Stomach smooth muscle (tissue), 2 donors: Measurements from ENCODE around the gene ITPKC.
"Not testable (repeated sequence)": the region's sequence is repeated elsewhere in the genome, so short reads cannot be mapped to it uniquely, and the experiment has no call there.

Experiments
- H3K27ac ChIP-seq: one replicate; pipeline ENCODE4 v1.7.0; 2013; ENCODE audit warnings: mild to moderate bottlenecking, low read length, inconsistent platforms
- H3K27me3 ChIP-seq, 2 donors: one replicate each; pipeline ENCODE4 v1.7.0; 2013; ENCODE audit warnings: low read length in 2 of 2; ENCODE audit not compliant: insufficient read depth in 2 of 2, control insufficient read depth in 1 of 2
- H3K36me3 ChIP-seq, 2 donors: one replicate each; pipeline ENCODE4 v1.7.0; 2013; ENCODE audit warnings: low read length in 2 of 2; ENCODE audit not compliant: control insufficient read depth in 2 of 2, insufficient read depth in 2 of 2
- H3K4me1 ChIP-seq: one replicate; pipeline ENCODE4 v1.7.0; 2013; ENCODE audit warnings: low read length; ENCODE audit not compliant: control insufficient read depth, insufficient read depth
- H3K4me3 ChIP-seq, 2 donors: one replicate each; pipeline ENCODE4 v1.7.0; 2013; ENCODE audit warnings: low read length in 2 of 2
- H3K9ac ChIP-seq, 2 donors: one replicate each; pipeline ENCODE4 v1.7.0; 2013; ENCODE audit warnings: low read length in 2 of 2, mild to moderate bottlenecking in 1 of 2
- H3K9me3 ChIP-seq, 2 donors: one replicate each; pipeline ENCODE4 v1.7.0; 2013; ENCODE audit warnings: low read length in 2 of 2; ENCODE audit not compliant: control insufficient read depth in 2 of 2
- donor health status: healthy.
- donor health status: Pancreatic carcinoma.

Gene ITPKC

DNA sequence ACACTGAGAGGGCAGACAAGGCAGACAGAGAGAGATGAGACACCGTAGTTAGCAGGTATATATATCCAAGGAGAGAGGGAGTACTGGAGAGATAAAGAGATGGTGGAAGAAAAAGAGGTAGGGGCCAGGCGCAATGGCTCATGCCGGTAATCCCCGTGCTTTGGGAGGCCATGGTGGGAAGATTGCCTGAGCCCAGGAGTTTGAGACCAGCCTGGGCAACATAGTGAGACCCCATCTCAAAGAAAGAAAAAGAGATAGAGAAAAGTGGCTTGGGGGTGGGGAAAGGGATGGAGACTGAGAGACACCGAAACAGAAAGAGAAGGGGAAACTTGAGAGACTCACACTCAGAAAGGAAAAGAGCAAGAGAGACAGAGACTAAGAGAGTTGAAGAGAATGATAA lies 63.7 kb downstream of the ITPKC start:
- peaks cover 0 to 3% of the 10 kb centered on the region in 2 donors for H3K36me3 ChIP-seq
- no peaks in the 10 kb centered on the region for H3K9me3 ChIP-seq
- H3K4me3 ChIP-seq: no peak overlapping the region
- no peak overlapping the region for H3K9ac ChIP-seq
- H3K27me3 ChIP-seq: no peaks in the 10 kb centered on the region
- peaks cover 15% of the 10 kb centered on the region for H3K4me1 ChIP-seq
- H3K27ac ChIP-seq: no peak overlapping the region

DNA sequence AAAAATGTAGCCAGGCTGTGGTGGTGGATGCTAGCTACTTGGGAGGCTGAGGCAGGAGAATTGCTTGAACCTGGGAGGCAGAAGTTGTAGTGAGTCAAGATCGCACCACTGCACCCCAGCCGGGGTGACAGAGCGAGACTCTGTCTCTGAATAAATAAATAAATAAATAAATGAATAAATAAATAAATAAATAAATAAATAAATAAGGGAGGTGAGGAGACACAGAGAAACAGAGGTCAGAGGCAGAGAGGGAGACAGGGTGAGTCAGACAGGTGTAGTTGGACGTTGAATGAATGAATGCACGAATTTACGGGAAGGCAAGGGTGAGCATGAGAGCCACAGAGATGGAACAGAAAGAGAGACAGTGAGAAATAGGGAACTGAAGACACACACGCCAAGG lies 64.2 kb downstream of the ITPKC start:
- H3K4me1 ChIP-seq: peaks cover 15% of the 10 kb centered on the region
- peaks cover 0 to 3% of the 10 kb centered on the region in 2 donors for H3K36me3 ChIP-seq

DNA sequence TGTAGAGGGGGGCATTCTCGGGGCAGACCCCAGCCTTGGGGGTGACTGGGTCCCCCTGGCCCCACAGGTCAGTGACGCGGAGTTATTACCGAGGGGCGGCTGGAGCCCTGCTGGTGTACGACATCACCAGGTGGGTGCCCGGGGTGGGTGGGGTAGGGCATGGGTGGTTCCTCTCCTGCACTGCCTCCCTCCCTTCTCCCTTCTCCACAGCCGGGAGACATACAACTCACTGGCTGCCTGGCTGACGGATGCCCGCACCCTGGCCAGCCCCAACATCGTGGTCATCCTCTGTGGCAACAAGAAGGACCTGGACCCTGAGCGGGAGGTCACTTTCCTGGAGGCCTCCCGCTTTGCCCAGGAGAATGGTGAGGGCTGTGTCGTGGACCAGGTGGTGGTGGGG lies 66.8 kb downstream of the ITPKC start:
- Histone ChIP-seq H3K4me1 (peaks cover 6% of the 10 kb centered on the region), H3K9me3 (no peaks in the 10 kb centered on the region), H3K4me3 (no peak overlapping the region), H3K27me3 (no peaks in the 10 kb centered on the region), H3K27ac (no peak overlapping the region), H3K9ac (no peak overlapping the region), H3K36me3 (peaks cover 0 to 5% of the 10 kb centered on the region in 2 donors)

More for the DNA sequence above, 64.2 kb downstream of the ITPKC start:
- no peaks in the 10 kb centered on the region for H3K9me3 ChIP-seq
- H3K9ac ChIP-seq: no peak overlapping the region
- H3K27ac ChIP-seq: no peak overlapping the region
- H3K27me3 ChIP-seq: no peaks in the 10 kb centered on the region
- H3K4me3 ChIP-seq: no peak overlapping the region

DNA sequence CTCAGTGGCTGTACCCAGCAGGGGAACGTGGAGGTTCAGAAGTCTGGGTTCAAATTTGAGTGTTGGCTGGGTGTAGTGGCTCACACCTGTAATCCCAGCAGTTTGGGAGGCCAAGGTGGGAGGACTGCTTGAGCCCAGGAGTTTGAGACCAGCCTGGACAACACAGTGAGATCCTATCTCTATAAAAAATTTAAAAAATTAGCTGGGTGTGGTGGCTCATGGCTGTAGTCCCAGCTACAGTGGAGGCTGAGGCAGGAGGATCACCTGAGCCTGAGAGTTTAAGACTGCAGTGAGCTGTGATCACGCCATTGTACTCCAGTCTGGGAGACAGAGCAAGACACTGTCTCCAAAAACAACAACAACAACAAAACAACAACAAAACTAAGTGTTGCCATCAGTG lies 67.2 kb downstream of the ITPKC start:
- H3K9me3 ChIP-seq, H3K27me3 ChIP-seq, H3K9ac ChIP-seq, H3K27ac ChIP-seq, H3K36me3 ChIP-seq, H3K4me1 ChIP-seq, H3K4me3 ChIP-seq: not testable (repeated sequence)

DNA sequence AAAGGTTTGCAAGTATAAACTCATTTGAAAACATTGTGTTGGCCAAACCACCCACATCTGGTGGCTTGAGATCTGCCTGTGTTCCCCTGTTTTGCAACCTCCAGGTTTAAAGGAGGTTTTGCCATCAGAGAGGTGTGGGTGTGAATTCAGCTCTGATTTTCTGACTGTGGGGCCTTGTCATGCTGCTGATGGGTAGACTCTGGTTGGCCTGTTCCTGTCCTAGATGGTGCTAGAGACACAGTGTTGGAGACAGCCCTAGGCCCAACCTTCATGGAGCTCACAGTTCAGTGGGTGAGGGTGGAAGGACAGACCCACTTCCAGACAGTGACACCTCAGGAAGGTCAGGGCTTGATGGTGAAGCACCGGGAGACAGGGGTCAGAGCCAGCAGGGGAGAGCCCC lies 68.6 kb downstream of the ITPKC start:
- Histone ChIP-seq H3K27me3 (no peaks in the 10 kb centered on the region), H3K9me3 (no peaks in the 10 kb centered on the region), H3K4me3 (no peak overlapping the region), H3K27ac (no peak overlapping the region), H3K9ac (no peak overlapping the region), H3K36me3 (peaks cover 0 to 8% of the 10 kb centered on the region in 2 donors), H3K4me1 (no peaks in the 10 kb centered on the region)

DNA sequence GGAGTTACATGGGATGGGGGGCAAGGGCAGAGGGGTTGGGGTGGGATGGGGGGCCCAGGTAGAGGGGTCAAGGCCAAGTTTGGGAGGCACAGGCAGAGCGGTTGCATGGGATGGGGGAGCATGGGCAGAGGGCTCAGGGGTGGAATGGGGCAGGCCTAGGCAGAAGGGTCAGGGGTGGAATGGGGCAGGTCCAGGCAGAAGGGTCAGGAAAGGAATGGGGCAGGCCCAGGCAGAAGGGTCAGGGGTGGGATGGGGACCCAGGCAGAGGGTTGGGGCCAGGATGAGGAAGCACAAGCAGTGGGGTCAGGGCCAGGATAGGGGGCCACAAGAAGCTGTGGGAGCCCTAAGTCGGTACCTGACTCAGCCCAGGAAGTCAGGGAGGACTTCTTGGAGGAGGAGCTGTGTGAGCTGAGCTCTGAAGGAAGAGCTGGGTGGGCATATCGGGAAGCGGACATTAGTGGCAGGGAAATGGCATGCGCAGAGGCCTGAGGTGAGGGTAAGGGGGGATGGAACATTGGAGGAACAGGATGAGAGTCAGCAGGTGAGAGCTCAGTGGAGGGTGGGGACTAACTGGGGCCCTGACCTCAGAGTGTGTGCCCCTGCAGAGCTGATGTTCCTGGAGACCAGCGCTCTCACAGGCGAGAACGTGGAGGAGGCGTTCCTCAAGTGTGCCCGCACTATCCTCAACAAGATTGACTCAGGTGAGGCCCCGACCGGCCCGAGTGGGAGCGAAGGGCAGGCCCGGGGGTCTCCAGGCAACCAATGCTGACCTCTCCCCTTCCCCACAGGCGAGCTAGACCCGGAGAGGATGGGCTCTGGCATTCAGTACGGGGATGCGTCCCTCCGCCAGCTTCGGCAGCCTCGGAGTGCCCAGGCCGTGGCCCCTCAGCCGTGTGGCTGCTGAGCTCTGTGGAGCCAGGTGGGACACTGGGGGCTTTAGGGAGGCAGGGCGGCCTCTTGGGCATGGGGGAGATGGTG lies 69.4 kb downstream of the ITPKC start:
- no peaks in the 10 kb centered on the region for H3K4me1 ChIP-seq
- no peaks in the 10 kb centered on the region for H3K27me3 ChIP-seq
- no peak overlapping the region for H3K9ac ChIP-seq
- H3K4me3 ChIP-seq: no peak overlapping the region
- no peaks in the 10 kb centered on the region for H3K9me3 ChIP-seq
- no peak overlapping the region for H3K27ac ChIP-seq
- peaks cover 0 to 8% of the 10 kb centered on the region in 2 donors for H3K36me3 ChIP-seq
